GM23248 (cell line): ENCODE results near the gene MRPL24.

Experiments used
- EZH2 ChIP-seq: fragments of 200-600 bp; sonication (generic); IDR thresholded peaks from 2 replicates; pipeline ENCODE4 v1.6.1; 2018; ENCODE audit warnings: antibody characterized with exemption, mild to moderate bottlenecking; ENCODE audit not compliant: insufficient read depth, poor library complexity, severe bottlenecking
- EZH2phosphoT487 ChIP-seq: fragments of 200-600 bp; sonication (generic); IDR thresholded peaks from 2 replicates; pipeline ENCODE4 v1.6.1; 2018; ENCODE audit warnings: antibody characterized with exemption, moderate library complexity, mild to moderate bottlenecking, low read depth; ENCODE audit not compliant: insufficient read depth

DNA sequence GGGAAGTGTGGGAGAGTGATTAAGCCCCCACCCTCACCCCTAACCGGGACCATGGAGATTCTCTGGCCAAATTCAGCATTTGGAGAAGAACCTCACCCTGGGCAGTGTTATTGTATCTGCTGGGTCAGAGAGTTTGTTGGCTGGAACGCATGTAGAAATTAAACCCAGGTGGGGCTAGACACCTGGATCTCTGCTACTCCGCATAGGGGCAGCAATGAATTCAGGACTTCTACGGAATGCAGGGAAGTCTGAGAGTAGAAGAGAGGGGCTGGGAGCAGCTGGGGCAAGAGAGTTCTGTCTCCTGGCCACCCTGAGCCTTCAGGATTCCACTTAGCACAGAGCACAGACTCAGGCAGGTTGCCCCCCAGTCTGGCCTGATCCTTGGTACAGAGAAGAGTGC lies 31.9 kb downstream of the MRPL24 start:
- TF ChIP-seq EZH2phosphoT487 (no peak), EZH2 (no peak)
